Left colon (tissue), 2 donors: ENCODE measurements around the gene TADA2A. TPM values are rescaled to one million over a fixed set of nuclear protein-coding genes. Genes with fewer than 3 reads are reported as not detected.
"Not testable (repeated sequence)": the region's sequence is repeated elsewhere in the genome, so short reads cannot be mapped to it uniquely, and the experiment has no call there.

Experiments used
- ATAC-seq: fragments of 200-7000 bp; cut with Tn5 transposase; one replicate; pipeline ENCODE4 v1.9.1; 2020; ENCODE audit warnings: mild to moderate bottlenecking, moderate library complexity
- DNase-seq, 2 donors: peaks; one replicate each; pipeline ENCODE4 v3.0.0-alpha.2; 2020
- intact Hi-C, 2 donors: fragments of 100-400 bp; cut with DNase I in 1 of 2; cut with micrococcal nuclease in 1 of 2; formaldehyde crosslinking; loops; one replicate each; pipeline versions ENCODE4 v1.11.2 to v1.14.0; 2022; cut with DNase I, micrococcal nuclease
- total RNA-seq, 2 donors: library from RNA; stranded (reverse); fragmentation: NEBNext Ultra II Directional; extraction: Animal tissue kit (Norgen Biotek cat#: 25700); gene quantifications; one replicate each; pipeline ENCODE4 v1.2.1, GENCODE V29; 2021
- donor health status: DM: no; HTN: no; CAD: no.
- donor health status: DM: yes; HTN: yes; CAD: no.

Gene TADA2A
- total RNA-seq, 2 donors from 2014 or later = 19.7 to 24.2 TPM

DNA sequence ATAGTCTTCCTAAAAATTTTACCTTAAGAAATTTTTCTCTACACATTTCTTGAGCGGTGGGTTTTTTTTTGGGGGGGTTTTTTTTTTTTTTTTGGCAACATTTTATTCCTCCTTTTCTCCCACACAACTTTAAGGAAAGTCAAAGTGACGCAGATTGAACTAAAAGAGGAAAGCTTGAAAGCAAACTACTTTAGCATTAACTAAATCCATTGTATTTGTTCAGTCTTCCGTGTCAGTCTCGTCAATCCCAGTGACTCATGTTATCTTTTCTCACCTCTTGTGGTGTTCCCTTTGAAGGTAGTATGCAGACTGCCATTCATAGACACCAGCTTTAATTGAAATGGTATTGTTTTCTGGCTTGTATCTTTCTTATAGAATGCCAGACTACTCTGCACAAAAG lies 39.3 kb downstream of the TADA2A start:
- no peak for DNase-seq
- no peak for ATAC-seq
- intact Hi-C loops = no loop called here

DNA sequence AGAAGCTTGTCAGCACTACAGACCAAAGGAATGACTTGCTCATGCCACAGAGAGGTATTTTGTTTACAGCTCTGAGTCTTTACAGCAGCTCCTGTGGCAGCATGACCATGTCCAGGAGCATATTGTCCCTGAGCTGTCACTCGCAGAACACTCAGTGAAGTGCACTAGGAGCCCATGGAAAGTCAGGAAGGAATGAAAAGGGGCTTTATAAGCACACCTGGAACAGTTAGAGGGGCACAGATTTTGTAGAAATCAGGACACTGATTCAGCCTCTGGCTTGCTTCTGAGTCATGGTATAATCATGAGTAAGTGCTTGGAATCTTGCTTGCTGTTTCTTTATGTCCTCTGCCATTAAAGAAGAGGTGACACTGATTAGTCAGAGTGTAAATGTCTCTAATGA lies 41.0 kb downstream of the TADA2A start:
- intact Hi-C loops = no loop called here
- DNase-seq (no peak), ATAC-seq (no peak)

GRCh38 chr17:37450112-37450511 lies 43.4 kb downstream of the TADA2A start:
- DNase-seq (no peak), ATAC-seq (no peak)
- intact Hi-C loops = no loop called here

DNA sequence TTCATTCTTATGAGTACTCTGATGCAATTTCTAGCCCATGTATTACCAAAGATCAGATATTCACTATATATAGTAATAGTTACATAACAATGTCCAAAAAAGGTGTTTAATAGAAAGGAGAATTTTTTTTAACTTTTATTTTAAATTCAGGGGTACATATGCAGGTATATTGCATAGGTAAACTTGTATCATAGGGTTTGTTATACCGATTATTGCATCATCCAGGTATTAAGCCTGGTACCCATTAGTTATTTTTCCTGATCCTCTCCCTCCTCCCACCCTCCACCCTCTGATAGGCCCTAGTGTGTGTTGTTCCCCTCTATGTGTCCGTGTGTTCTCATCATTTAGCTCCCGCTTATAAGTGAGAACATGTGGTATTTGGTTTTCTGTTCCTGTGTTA lies 51.1 kb downstream of the TADA2A start:
- DNase-seq, ATAC-seq, intact Hi-C loops: not testable (repeated sequence)

DNA sequence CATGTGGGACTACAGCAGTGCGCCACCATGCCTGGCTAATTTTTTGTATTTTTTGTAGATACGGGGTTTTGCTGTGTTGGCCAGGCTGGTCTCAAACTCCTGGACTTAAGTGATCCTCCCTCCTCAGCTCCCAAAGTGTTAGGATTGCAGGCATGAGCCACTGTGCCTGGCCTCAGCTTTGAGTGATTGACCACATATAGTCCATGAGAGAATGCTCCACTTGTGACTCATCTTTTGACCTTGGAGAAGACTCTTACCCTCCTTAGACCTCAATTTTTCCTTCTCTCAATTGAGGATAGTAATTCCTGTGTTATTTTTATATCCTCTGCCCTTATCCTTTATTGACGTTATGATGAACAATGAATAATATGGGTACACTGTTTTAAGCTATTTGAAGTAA lies 52.1 kb downstream of the TADA2A start:
- DNase-seq (no peak), ATAC-seq (no peak)
- intact Hi-C loops = no loop called here

DNA sequence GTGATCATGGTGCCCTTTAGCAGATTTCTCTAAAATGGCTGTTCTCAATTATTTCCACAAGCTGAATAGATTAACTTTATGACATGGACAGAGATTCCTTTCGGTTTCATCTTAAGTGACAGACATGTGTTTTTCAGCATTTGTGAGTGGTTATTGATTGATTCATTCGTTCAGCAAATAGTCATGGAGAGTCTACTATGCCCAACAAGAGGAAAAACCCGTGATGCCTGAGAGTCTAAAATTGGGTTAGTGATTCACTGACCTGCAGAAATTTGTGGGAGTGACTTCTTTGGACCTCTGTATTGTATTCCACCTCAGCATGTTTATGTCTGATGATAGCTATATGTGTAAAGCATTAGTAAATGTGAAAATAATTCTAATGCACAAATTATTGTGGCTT lies 55.0 kb downstream of the TADA2A start:
- ATAC-seq = no peak
- intact Hi-C loops = no loop called here
- no peak for DNase-seq

DNA sequence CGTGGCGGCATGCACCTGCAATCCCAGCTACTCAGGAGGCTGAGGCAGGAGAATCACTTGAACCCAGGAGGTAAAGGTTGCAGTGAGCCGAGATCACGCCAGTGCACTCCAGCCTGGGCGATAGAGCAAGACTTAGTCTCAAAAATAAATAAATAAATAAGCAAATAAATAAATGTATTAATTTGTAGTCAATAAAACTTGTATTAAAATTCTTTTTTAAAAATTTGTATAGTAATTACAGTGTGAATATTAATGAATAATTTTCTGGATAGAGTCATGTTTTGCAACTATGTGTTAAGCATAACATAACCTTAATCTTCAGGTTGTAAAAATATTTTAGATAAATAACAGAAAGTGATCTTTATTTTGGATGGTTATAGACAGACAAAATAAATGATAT lies 55.8 kb downstream of the TADA2A start:
- intact Hi-C loops = no loop called here
- no peak for DNase-seq
- no peak for ATAC-seq

- DNase-seq (no peak), ATAC-seq (no peak)
- intact Hi-C loops = no loop called here
Measured at GRCh38 chr17:37463039-37463438, 56.4 kb downstream of the TADA2A start.

- no peak for DNase-seq
- intact Hi-C loops = no loop called here
- ATAC-seq = no peak
Measured at GRCh38 chr17:37465069-37465616, 58.5 kb downstream of the TADA2A start.

DNA sequence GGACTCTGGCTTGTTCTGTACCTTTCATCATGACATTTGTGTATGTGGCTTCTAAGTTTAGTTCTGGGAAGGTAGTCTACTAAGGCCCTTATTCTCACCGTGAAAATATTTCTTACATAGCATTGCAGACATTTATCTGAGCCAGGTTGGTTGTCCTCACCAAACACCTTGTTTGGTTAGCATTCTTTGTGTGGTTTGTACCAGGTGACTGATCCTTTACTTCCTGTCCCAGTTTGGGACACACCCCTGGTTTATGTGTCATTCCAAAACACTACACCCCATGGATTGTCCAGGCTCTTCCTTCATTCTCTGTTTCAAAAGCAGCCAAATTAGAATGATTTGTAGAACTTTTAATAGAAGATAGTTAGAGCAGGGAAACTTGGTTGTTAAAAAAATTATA lies 59.8 kb downstream of the TADA2A start:
- DNase-seq (no peak), ATAC-seq (peak; percentile 42)
- intact Hi-C loops = no loop called here

DNA sequence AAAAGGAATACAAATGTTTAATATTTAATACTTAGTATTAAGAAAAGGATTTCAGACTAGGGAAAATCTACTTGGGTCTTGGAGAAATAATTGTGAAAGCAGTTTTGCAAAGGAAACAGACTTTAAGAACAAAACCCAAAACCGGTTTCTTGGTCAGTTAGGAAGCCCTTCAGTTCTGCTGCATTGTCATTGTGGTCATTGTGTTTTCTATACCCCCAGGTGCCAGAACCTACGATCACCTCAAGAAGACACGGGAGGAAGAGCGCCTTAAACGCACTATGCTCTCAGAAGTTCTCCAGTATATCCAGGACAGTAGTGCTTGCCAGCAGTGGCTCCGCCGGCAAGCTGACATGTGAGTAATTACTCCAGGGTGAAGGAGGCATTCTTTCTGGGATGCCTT lies 63.5 kb downstream of the TADA2A start:
- DNase-seq = no peak
- ATAC-seq = no peak
- intact Hi-C loops = no loop called here

GRCh38 chr17:37475731-37476420 lies 69.2 kb downstream of the TADA2A start:
- intact Hi-C loops = no loop called here
- DNase-seq (no peak), ATAC-seq (peak; percentile 53)

- peak; percentile 94 for ATAC-seq
- no peak for DNase-seq
- intact Hi-C loops = no loop called here
Measured at GRCh38 chr17:37476431-37477120, 69.9 kb downstream of the TADA2A start.

- DNase-seq (no peak), ATAC-seq (no peak)
- intact Hi-C loops = no loop called here
Measured at GRCh38 chr17:37478187-37478586, 71.5 kb downstream of the TADA2A start.

DNA sequence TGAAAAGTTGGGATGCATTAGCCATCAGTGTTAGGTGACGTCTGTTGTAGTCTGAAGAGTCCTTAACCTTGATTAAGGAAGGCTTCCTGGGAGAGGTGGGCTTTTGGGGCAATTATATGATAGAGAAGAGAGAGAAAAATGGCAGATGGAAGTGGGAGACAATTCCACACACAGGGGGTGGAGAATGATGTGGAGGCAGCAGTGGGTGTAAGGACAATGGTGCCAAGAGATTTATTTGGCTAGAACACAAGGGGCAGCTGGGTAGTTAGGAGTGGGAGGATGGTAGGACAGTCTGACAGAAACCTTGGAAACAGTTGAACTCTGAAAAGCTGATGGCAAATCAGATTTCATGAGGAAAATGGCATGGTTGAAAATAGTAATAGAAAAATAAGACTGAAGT lies 72.3 kb downstream of the TADA2A start:
- intact Hi-C loops = no loop called here
- DNase-seq (no peak), ATAC-seq (no peak)

- intact Hi-C loops = no loop called here
- no peak for ATAC-seq
- no peak for DNase-seq
Measured at GRCh38 chr17:37480427-37480826, 73.7 kb downstream of the TADA2A start.

- ATAC-seq (no peak), DNase-seq (no peak)
- intact Hi-C loops = no loop called here
Measured at GRCh38 chr17:37481001-37481665, 74.4 kb downstream of the TADA2A start.

DNA sequence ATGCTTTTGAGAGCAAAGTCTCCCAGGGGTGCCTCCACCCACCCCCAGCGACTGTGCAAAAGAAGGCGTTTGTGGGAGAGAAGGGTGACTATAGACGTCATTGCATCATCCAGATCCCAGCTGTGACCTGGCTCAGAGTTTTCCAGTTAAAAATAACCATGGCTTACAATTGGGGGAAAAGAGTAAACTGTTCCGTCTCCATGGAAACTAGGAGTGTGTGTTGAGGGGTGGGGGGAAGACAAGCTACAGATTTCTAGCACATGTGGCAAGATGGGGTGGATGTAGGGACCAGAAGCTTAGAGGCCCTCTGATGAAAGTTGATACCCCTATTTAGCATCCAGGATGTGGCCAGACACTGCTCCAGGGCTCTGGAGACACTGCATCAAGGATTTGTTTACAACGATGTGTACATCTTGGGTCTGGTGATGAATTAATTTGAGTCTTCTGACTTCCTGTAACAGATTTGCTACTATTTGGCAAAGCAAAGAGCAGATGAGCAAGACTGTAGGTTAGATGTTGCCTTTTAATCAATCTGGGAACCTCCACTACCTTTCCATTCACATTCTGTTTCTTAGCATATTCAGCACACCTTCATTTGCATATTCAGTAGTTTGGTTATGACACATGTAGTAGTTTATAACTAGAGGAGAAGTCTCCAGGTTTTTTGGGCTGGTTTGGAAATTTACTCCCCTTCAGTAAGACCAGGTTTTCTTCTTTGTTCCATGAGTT lies 76.8 kb downstream of the TADA2A start:
- intact Hi-C loops = no loop called here
- no peak for ATAC-seq

DNA sequence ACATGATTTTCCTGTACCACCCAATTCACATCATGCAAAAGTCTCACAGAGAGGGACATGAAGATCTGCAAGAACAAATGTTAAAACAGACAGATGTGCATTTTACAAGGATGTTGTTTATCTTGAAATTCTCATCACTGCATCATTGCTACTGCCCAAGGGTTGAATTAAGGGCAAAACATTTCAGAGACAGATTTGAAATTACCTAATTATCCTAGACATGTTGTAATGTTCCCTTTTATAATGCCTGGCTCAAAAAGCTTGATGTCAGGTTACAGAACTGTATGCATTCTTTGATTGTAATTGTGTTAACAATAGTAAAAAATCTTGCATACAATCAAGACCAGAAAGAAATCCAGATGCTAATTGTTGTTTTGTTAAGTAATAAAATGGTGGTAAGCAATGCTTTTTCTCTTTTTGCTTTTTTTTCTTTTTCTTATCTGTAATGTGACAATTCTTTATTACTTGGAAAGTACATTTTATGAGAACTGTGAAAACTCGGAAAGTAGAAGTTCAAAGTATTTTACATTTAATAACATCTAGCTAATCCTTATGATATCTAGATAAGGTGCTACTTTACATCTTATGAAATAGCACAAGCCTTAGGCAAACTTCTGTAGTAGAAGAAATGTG lies 79.4 kb downstream of the TADA2A start:
- intact Hi-C loops = no loop called here
- DNase-seq (no peak), ATAC-seq (no peak)

More for the DNA sequence above, 76.8 kb downstream of the TADA2A start:
- no peak for DNase-seq
